H1 (cell line): ENCODE data around the gene KIF13A. TPM values are rescaled to one million over a fixed set of nuclear protein-coding genes. Genes with fewer than 3 reads are reported as not detected.

Experiments used
- CTCF ChIA-PET: fragments of 300-600 bp; sonication (Branson Sonifier 250); formaldehyde crosslinking; loops from one replicate; lab custom pipeline; 2021; ENCODE audit not compliant: partially characterized antibody; lab: Charles Lee
- POLR2A ChIA-PET: fragments of 300-600 bp; sonication (Branson Sonifier 250); formaldehyde crosslinking; loops from one replicate; lab custom pipeline; 2021; ENCODE audit warnings: inconsistent platforms; ENCODE audit not compliant: partially characterized antibody; lab: Charles Lee
- DNase-seq, 2 experiments: peaks; one replicate each; pipeline versions ENCODE4 v3.0.0 to v3.0.0-alpha.2; 2010 to 2022; ENCODE audit warnings: low spot score in 2 of 2, low read depth in 1 of 2, mixed read lengths in 1 of 2
- FAIRE-seq: peaks from 2 replicates; lab custom pipeline; 2011; peaks lifted over from hg19 to GRCh38; lab: Jason Lieb, UNC
- H2AFZ ChIP-seq: 2 replicates; pipeline ENCODE4 v1.8.1; 2012; ENCODE audit warnings: low read length, inconsistent platforms
- H2AK5ac ChIP-seq: 2 replicates; pipeline ENCODE4 v1.6.1; 2013; ENCODE audit warnings: low read depth, low read length
- H2BK120ac ChIP-seq: replicated peaks from 2 replicates; pipeline ENCODE3; 2013; ENCODE audit warnings: low read depth, low read length, inconsistent platforms
- H2BK12ac ChIP-seq: 2 replicates; pipeline ENCODE4 v1.6.1; 2013; ENCODE audit warnings: low read depth, low read length
- H2BK15ac ChIP-seq: 2 replicates; pipeline ENCODE4 v1.6.1; 2013; ENCODE audit warnings: low read length
- H2BK20ac ChIP-seq: 2 replicates; pipeline ENCODE4 v1.6.1; 2013; ENCODE audit warnings: low read length
- H2BK5ac ChIP-seq: 2 replicates; pipeline ENCODE4 v1.6.1; 2013; ENCODE audit warnings: low read depth, low read length
- H3K14ac ChIP-seq: 2 replicates; pipeline ENCODE4 v1.6.1; 2013; ENCODE audit warnings: inconsistent platforms; ENCODE audit not compliant: insufficient read length
- H3K18ac ChIP-seq: 2 replicates; pipeline ENCODE4 v1.6.1; 2013; ENCODE audit warnings: low read length; ENCODE audit errors: extremely low read depth
- H3K23ac ChIP-seq: 2 replicates; pipeline ENCODE4 v1.6.1; 2013; ENCODE audit warnings: inconsistent platforms; ENCODE audit not compliant: insufficient read length
- H3K23me2 ChIP-seq: 2 replicates; pipeline ENCODE4 v1.6.1; 2013; ENCODE audit warnings: low read depth, low read length
- H3K27ac ChIP-seq: 2 replicates; pipeline ENCODE4 v1.6.1; 2011; ENCODE audit warnings: low read depth, low read length, inconsistent platforms
- H3K27me3 ChIP-seq, 4 experiments: replicated peaks in 1 of 4; 1 replicate in 1 of 4; 2 replicates in 3 of 4; pipeline versions ENCODE4 v1.6.1 to v1.8.1; 2011 to 2013; ENCODE audit warnings: low read length in 3 of 4, mild to moderate bottlenecking in 3 of 4, inconsistent platforms in 2 of 4, mixed read lengths in 2 of 4, moderate library complexity in 1 of 4; ENCODE audit not compliant: control insufficient read depth in 3 of 4, insufficient read depth in 3 of 4; ENCODE audit errors: extremely low read depth in 1 of 4
- H3K36me3 ChIP-seq, 4 experiments: 2 replicates each; pipeline versions ENCODE4 v1.6.1 to v1.8.1; 2011 to 2013; ENCODE audit warnings: mild to moderate bottlenecking in 4 of 4, low read length in 3 of 4, moderate library complexity in 2 of 4, control low read depth in 1 of 4, inconsistent platforms in 1 of 4; ENCODE audit not compliant: insufficient read depth in 4 of 4, control insufficient read depth in 2 of 4
- H3K4ac ChIP-seq: replicated peaks from 2 replicates; pipeline ENCODE3; 2013; ENCODE audit warnings: low read length, low read depth, mixed read lengths, inconsistent platforms; ENCODE audit not compliant: insufficient read length
- H3K4me1 ChIP-seq, 4 experiments: replicated peaks in 1 of 4; 1 replicate in 1 of 4; 2 replicates in 3 of 4; pipeline versions ENCODE4 v1.6.1 to v1.8.1; 2011 to 2013; ENCODE audit warnings: low read length in 3 of 4, inconsistent platforms in 2 of 4, mixed read lengths in 1 of 4; ENCODE audit not compliant: insufficient read depth in 4 of 4, control insufficient read depth in 3 of 4
- H3K4me2 ChIP-seq, 2 experiments: 2 replicates each; pipeline versions ENCODE4 v1.6.1 to v1.8.1; 2011 to 2013; ENCODE audit warnings: low read depth in 2 of 2, low read length in 2 of 2, control low read depth in 1 of 2, inconsistent platforms in 1 of 2, mild to moderate bottlenecking in 1 of 2; ENCODE audit not compliant: insufficient read depth in 1 of 2
- H3K4me3 ChIP-seq, 4 experiments: fragments of 200-600, 300-600 bp in 1 of 4; sonication (generic), shearing (Covaris generic), sonication (Bioruptor Twin) in 1 of 4; 2 replicates each; pipeline versions ENCODE4 v1.5.1 to v1.8.1; 2011 to 2016; ENCODE audit warnings: low read length in 4 of 4, low read depth in 3 of 4, control low read depth in 2 of 4, inconsistent platforms in 2 of 4, mild to moderate bottlenecking in 2 of 4, mixed read lengths in 1 of 4, moderate library complexity in 1 of 4; ENCODE audit not compliant: insufficient read depth in 2 of 4; ENCODE audit errors: extremely low read depth in 1 of 4
- H3K56ac ChIP-seq: replicated peaks from 2 replicates; pipeline ENCODE3; 2013; ENCODE audit warnings: low read depth, mild to moderate bottlenecking, mixed read lengths, low read length, inconsistent platforms; ENCODE audit not compliant: insufficient read length
- H3K79me1 ChIP-seq: 2 replicates; pipeline ENCODE4 v1.6.1; 2013; ENCODE audit warnings: low read depth, low read length, control low read depth
- H3K79me2 ChIP-seq, 2 experiments: 2 replicates each; pipeline versions ENCODE4 v1.6.1 to v1.8.1; 2012 to 2013; ENCODE audit warnings: low read length in 2 of 2, mild to moderate bottlenecking in 2 of 2, inconsistent platforms in 1 of 2; ENCODE audit not compliant: insufficient read depth in 2 of 2, control insufficient read depth in 1 of 2
- H3K9ac ChIP-seq, 4 experiments: replicated peaks in 1 of 4; 1 replicate in 1 of 4; 2 replicates in 3 of 4; pipeline versions ENCODE4 v1.6.1 to v1.8.1; 2011 to 2013; ENCODE audit warnings: low read depth in 3 of 4, low read length in 3 of 4, control low read depth in 2 of 4, mild to moderate bottlenecking in 2 of 4, moderate library complexity in 2 of 4, inconsistent platforms in 1 of 4; ENCODE audit errors: extremely low read depth in 1 of 4
- H3K9me3 ChIP-seq, 2 experiments: 2 replicates each; pipeline versions ENCODE4 v1.6.1 to v1.8.1; 2012 to 2013; ENCODE audit warnings: mild to moderate bottlenecking in 2 of 2, moderate library complexity in 2 of 2, control low read depth in 1 of 2, inconsistent platforms in 1 of 2, low read depth in 1 of 2, low read length in 1 of 2, mixed read lengths in 1 of 2; ENCODE audit not compliant: insufficient read depth in 2 of 2
- H4K20me1 ChIP-seq, 2 experiments: replicated peaks in 1 of 2; 2 replicates each; pipeline versions ENCODE3 to v1.8.1; 2011 to 2013; ENCODE audit warnings: inconsistent platforms in 2 of 2, low read length in 2 of 2, mild to moderate bottlenecking in 1 of 2; ENCODE audit not compliant: insufficient read depth in 2 of 2, control insufficient read depth in 1 of 2
- H4K5ac ChIP-seq: 2 replicates; pipeline ENCODE4 v1.6.1; 2013; ENCODE audit warnings: low read length, low read depth, mixed read lengths, inconsistent platforms; ENCODE audit not compliant: insufficient read length
- H4K8ac ChIP-seq: 2 replicates; pipeline ENCODE4 v1.8.0; 2013; ENCODE audit warnings: mild to moderate bottlenecking, moderate library complexity, low read length, inconsistent platforms; ENCODE audit not compliant: insufficient read depth; ENCODE audit errors: extremely low read depth
- H4K91ac ChIP-seq: replicated peaks from 2 replicates; pipeline ENCODE3; 2013; ENCODE audit warnings: low read length, mixed read lengths, inconsistent platforms; ENCODE audit not compliant: insufficient read length
- SIRT6 ChIP-seq: IDR thresholded peaks from one replicate; pipeline ENCODE4 v1.7.1; 2012; ENCODE audit warnings: low read length, inconsistent platforms
- WGBS, 2 experiments: shearing (Covaris generic) in 1 of 2; methylation state at CpG; one replicate each; pipeline versions ENCODE4 v1.1.6 to v1.1.7; 2013 to 2015; ENCODE audit warnings: low lambda C conversion rate in 2 of 2, mixed read lengths in 2 of 2, inconsistent platforms in 1 of 2, low coverage in 1 of 2, missing lambda C conversion rate in 1 of 2; ENCODE audit not compliant: insufficient replicate concordance in 2 of 2, insufficient coverage in 1 of 2, insufficient read length in 1 of 2; ENCODE audit errors: extremely low coverage in 1 of 2, missing lambda C conversion rate in 1 of 2; 5-methylcytosine and 5-hydroxymethylcytosine counted together
- polyA plus RNA-seq, 7 experiments: library from polyadenylated mRNA; depleted of rRNA in 3 of 7; stranded (reverse) in 5 of 7; unstranded in 2 of 7; fragments of >200 nt in 5 of 7; fragments of 200-250 nt in 2 of 7; gene quantifications; 1 replicate in 5 of 7; 2 replicates in 1 of 7; 4 replicates in 1 of 7; pipeline versions ENCODE4 v1.2.1 to v1.2.3, GENCODE V29; 2011 to 2013; ENCODE audit warnings: missing spikeins in 2 of 7, mixed read lengths in 2 of 7
- total RNA-seq: library from RNA; stranded (reverse); fragmentation: NEBNext Ultra II Directional; extraction: Animal tissue kit (Norgen Biotek cat#: 25700); gene quantifications from 2 replicates; pipeline ENCODE4 v1.2.1, GENCODE V29; 2021

Gene KIF13A
- total and polyA plus RNA-seq, 2 of the 8 experiments (the other 6 are each of a cell fraction or from before 2014, with no cell fraction given) = 14.7 to 40.8 TPM

GRCh38 chr6:17728551-17729222 is 258.7 kb downstream of the KIF13A start:
- H4K20me1 ChIP-seq = no peaks in the 10 kb centered on the region
- H2BK12ac ChIP-seq = no peak overlapping the region
- ChIA-PET POLR2A (interaction anchor here (2.9 kb wide), 1 partner anchor 22 kb away, joined by 14 read pairs; the partner anchor contains the start of gene NUP153), CTCF (interaction anchor here (1.0 to 1.8 kb wide), 3 partner anchors 13 to 69 kb away, joined by 3 to 8 read pairs (median 5); no protein-coding TSS in a partner anchor)
- no peaks in the 10 kb centered on the region for H3K36me3 ChIP-seq
- no peak overlapping the region for H3K56ac ChIP-seq
- no peak overlapping the region for H3K27ac ChIP-seq
- no peak overlapping the region for H3K4me3 ChIP-seq
- 94% methylated on average over 20 of the region's 49 CpGs; no CpG with 5 or more reads in 1 of the 2 experiments for WGBS, 2 experiments
- no peaks in the 10 kb centered on the region for H3K4me1 ChIP-seq
- H3K4me2 ChIP-seq = no peak overlapping the region
- H2BK15ac ChIP-seq = no peak overlapping the region
- H2BK5ac ChIP-seq = no peak overlapping the region
- no peaks in the 10 kb centered on the region for H3K23me2 ChIP-seq
- H4K8ac ChIP-seq = no peak overlapping the region
- no peak overlapping the region for H3K23ac ChIP-seq
- no peak overlapping the region for H2BK120ac ChIP-seq
- no peaks in the 10 kb centered on the region for H3K79me1 ChIP-seq
- H4K91ac ChIP-seq = no peak overlapping the region
- H3K9me3 ChIP-seq = peaks cover 0 to 3% of the 10 kb centered on the region in 2 experiments; a peak in 1 of 4 replicates
- H4K5ac ChIP-seq = no peak overlapping the region
- H3K18ac ChIP-seq = no peak overlapping the region
- no peak for TF ChIP-seq SIRT6
- DNase-seq (no peak), FAIRE-seq (no peak)
- H3K14ac ChIP-seq = no peak overlapping the region
- no peak overlapping the region for H3K4ac ChIP-seq
- no peak overlapping the region for H3K9ac ChIP-seq
- no peaks in the 10 kb centered on the region for H3K79me2 ChIP-seq
- H2AK5ac ChIP-seq = no peak overlapping the region
- H2BK20ac ChIP-seq = no peak overlapping the region
- no peaks in the 10 kb centered on the region for H3K27me3 ChIP-seq
- no peak overlapping the region for H2AFZ ChIP-seq
